GM18868 (cell line): ENCODE measurements around the gene MRPS26.
"Not testable (repeated sequence)": the region's sequence is repeated elsewhere in the genome, so short reads cannot be mapped to it uniquely, and the experiment has no call there.

ENCODE experiments used
- ATAC-seq: cut with Tn5 transposase; IDR thresholded peaks from one replicate; pipeline ENCODE4 v1.9.1; 2021; ENCODE audit warnings: mild to moderate bottlenecking, moderate library complexity; ENCODE audit not compliant: unreplicated experiment

The MRPS26 gene

GRCh38 chr20:3045816-3046676 lies at the start of gene MRPS26:
TSS of gene MRPS26 (plus strand) at chr20:3046052. CDS start at chr20:3046069, 17 bp downstream.
- peak; percentile 91 for ATAC-seq

DNA sequence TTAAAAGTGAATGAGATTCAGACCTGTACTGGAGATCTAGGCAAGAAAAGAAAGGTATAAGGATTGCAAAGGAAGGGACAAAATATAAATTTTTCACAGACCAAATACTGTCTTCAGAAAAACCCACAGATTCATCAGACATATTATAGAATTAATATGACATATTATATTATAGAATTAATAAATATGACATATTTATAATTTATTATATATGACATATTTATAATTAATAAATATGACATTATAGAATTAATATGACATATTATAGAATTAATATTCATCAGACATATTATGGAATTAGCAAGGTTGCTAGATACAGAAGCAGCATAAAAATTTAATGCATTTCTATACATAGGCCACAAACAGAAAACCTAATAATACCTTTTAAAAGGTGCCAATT lies 47.1 kb upstream of the MRPS26 start:
- ATAC-seq = no peak

- no peak for ATAC-seq
Observed at GRCh38 chr20:3000852-3001523, 44.9 kb upstream of the MRPS26 start.

DNA sequence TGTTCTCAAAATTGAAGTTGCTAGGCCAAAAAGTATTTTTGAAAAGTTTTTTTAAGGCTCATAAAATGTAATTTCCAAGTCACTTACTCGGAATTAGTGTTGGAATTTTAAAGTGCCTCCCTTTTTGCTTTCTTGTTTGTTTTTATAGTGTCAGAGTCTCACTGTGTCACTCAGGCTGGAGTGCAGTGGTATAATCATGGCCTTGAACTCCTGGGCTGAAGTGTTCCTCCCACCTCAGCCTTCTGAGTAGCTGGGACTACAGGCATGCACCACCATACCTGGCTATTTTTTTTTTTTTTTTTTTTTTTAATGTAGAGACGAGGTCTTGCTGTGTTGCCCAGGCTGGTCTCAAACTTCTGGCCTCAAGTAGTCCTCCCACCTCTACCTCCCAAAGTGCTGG lies 42.4 kb upstream of the MRPS26 start:
- ATAC-seq = no peak

GRCh38 chr20:3010985-3011723 lies 34.7 kb upstream of the MRPS26 start:
- ATAC-seq = no peak

DNA sequence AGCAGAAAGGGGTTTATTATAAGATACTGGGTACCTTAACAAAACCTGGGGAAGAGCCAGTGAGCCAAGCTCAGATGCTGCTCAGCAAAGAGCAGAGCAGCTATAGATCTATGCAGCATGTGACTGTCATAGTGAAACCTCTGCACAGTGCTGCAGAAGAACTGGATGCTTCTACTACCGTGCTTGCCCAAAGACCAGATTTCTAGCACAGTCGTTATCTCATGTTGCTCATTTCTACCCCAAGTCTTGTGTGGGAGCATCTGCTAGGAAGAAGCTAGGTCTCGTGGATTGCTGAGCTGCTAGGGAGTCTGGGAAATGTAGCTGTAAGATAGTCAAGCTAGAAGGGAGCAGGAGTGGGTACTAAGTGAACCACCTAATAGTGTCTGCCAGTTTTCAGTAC lies 34.1 kb upstream of the MRPS26 start:
- no peak for ATAC-seq

- ATAC-seq = no peak
Observed at GRCh38 chr20:3013771-3014170, 32.1 kb upstream of the MRPS26 start.

DNA sequence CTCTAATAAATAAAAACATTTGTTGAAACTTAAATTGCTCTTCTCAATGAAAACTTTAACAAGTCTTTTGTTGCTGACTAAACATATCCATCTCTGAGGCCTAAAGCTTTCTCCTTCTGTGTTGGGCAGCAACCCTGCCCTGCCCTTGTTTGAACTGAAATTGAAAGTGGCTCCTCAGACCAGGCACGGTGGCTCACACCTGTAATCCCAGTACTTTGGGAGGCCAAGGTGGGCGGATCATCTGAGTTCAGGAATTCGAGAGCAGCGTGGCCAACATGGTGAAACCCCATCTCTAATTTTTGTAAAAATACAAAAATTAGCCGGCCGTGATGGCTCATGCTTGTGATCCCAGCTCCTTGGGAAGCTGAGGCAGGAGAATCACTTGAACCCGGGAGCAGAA lies 31.7 kb upstream of the MRPS26 start:
- no peak for ATAC-seq

DNA sequence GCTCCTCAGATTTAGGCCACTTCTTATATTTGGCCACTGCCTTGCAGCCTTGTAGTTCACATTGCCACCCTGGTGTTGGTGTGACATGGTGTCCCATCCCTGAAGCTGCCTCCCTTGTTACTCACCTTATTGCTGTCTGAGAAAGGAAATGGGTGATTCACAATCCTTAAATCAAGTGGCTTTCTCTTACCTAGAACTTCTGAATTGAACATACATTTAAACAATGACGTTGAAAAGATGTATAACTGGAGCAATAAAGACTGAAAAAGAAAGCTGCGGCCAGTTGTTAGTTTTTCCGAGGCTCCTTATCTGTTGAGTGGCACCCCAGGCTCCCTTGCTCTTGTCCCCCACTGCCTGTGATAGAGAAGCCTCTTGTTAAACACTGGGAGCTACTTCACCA lies 31.2 kb upstream of the MRPS26 start:
- no peak for ATAC-seq

- ATAC-seq = not testable (repeated sequence)
Observed at GRCh38 chr20:3015302-3015701, 30.6 kb upstream of the MRPS26 start.

GRCh38 chr20:3021327-3021726 lies 24.5 kb upstream of the MRPS26 start:
- no peak for ATAC-seq

DNA sequence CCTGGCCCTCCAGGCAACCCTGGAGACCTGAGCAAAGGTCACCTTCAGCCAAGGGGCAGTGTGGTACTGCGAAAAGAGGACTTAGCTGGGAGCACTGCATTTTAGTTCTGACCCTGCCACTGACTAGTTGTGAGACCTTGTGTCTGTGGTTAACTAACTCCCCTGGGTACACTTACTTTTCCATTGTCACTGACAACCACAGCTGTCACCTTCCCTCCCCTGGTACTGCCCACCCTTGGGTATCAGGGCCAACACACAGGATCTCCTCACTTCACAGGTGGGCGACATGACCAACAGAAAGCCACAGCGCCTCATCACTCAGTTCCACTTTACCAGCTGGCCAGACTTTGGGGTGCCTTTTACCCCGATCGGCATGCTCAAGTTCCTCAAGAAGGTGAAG lies 24.1 kb upstream of the MRPS26 start:
- ATAC-seq = no peak

DNA sequence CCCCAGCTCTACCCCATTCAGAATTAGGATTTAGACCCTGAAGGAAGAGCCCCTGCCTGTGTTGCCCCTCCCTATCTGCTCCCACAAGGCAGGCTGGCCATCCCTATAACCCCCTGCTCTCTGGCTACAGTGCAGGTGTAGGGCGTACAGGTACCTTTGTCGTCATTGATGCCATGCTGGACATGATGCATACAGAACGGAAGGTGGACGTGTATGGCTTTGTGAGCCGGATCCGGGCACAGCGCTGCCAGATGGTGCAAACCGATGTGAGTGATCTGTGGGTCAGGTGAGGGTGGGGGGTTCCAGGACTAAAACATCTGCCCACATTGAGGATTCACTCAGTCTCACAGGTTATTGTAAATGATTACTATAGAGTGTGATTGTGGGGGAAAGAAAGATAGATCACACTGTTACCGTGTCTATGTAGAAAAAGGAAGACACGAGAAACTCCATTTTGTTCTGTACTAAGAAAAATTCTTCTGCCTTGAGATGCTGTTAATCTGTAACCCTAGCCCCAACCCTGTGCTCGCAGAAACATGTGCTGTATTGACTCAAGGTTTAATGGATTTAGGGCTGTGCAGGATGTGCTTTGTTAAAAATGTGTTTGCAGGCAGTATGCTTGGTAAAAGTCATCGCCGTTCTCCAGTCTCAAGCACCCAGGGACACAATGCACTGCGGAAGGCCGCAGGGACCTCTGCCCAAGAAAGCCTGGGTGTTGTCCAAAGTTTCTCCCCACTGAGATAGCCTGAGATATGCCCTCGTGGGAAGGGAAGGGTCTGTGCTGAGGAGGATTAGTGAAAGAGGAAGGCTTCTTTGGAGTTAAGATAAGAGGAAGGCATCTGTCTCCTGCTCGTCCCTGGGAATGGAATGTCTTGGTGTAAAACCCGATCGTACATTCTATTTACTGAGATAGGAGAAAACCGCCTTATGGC lies 23.0 kb upstream of the MRPS26 start:
- ATAC-seq = not testable (repeated sequence)

- ATAC-seq = no peak
Observed at GRCh38 chr20:3027987-3028386, 17.9 kb upstream of the MRPS26 start.

GRCh38 chr20:3031524-3032147 lies 14.2 kb upstream of the MRPS26 start:
- ATAC-seq = no peak

DNA sequence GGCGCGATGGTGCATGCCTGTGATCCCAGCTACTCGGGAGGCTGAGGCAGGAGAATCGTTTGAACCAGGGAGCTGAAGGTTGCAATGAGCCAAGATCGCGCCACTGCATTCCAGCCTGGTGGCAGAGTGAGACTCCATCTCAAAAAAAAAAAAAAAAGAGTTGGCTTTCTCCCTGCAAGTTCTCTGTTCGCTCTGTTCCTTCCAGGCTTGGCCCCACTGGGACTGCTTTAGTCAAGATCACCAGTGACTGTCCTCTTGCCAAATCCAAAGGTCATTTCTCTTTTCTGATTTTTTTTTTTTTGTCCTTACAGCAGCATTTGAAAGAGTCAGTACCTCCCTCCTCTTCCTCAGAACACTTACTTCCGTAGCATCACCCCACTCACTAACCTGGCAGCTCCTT lies 13.2 kb upstream of the MRPS26 start:
- ATAC-seq = no peak

- ATAC-seq = no peak
Observed at GRCh38 chr20:3037654-3038053, 8.2 kb upstream of the MRPS26 start.

GRCh38 chr20:3038454-3038853 lies 7.4 kb upstream of the MRPS26 start:
- ATAC-seq = no peak

- ATAC-seq = no peak
Observed at GRCh38 chr20:3039426-3039825, 6.4 kb upstream of the MRPS26 start.

- no peak for ATAC-seq
Observed at GRCh38 chr20:3040086-3040485, 5.8 kb upstream of the MRPS26 start.
